GM19468 (cell line): Measurements from ENCODE around the gene UFD1.
A peak's percentile ranks its signal among the peaks of the same experiment; 100 is the strongest.

Source experiments
- ATAC-seq: cut with Tn5 transposase; IDR thresholded peaks from one replicate; pipeline ENCODE4 v1.9.1; 2021; ENCODE audit warnings: mild to moderate bottlenecking, moderate library complexity, moderate number of reproducible peaks; ENCODE audit not compliant: unreplicated experiment; ENCODE audit errors: extremely low read depth

UFD1 gene

DNA sequence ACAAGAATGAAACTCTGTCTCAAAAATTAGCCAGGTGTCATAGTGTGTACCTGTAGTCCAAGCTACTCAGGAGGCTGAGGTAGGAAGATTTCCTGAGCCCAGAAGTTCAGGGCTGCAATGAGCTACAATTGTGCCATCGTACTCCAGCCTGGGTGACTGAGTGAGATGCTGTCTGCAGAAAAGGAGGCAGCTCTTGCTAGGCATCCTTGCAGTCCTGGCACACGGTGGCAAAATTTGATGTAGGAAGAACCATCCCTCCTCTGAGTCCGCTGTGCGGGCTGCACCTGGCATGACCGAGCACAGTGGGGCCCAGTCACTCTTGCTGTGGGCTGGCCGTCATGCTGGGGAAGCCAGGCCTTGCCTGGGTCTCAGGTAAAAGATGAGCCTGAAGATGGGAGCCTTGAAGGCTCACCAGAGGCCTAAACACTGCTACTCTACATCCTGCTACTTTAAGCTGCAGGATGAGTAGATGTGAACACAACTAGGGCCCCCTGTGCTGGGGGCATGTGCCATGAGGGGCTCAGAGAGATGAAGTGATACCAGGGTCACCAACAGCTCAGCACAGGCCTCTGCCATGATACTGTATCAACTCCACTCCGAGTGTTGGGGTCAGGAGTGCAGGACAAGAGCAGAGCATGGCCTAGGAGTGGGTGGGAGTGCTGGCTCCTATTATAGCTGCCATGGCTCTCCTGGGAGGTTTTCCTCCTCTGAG lies 19.3 kb upstream of the UFD1 start:
- ATAC-seq = no peak

DNA sequence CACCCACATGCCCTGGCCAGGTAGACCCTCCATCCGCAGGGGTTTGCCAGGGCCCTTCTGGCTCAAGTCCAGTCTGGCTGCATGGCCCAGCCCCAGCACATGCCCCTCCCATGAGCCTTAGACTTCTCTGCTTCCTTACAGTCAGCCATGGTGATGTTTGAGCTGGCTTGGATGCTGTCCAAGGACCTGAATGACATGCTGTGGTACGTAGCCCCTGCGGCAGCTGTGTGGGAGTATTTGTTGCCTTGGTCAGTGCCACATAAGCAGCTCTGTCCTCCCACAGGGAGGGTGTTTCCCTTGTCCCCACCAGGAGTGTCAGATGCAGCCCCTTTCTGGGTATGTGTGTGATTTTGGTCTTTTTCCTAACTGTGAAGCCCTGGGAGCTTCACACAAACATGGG lies 18.3 kb upstream of the UFD1 start:
- no peak for ATAC-seq

DNA sequence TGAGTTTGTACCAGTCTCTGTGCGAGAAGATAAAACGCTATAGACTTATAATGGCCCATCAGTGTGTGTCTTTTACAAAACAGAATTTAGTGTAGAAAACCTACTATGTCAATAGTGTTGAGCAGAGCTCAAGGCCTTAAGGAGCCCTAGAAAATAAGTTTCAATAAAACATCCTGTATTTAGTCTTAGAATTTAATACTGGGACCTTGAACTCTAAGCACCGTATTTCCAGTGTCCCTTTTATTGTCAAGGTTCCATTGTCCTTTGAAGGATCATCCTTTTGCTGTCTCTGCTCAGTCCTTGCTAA lies 17.3 kb upstream of the UFD1 start:
- no peak for ATAC-seq

DNA sequence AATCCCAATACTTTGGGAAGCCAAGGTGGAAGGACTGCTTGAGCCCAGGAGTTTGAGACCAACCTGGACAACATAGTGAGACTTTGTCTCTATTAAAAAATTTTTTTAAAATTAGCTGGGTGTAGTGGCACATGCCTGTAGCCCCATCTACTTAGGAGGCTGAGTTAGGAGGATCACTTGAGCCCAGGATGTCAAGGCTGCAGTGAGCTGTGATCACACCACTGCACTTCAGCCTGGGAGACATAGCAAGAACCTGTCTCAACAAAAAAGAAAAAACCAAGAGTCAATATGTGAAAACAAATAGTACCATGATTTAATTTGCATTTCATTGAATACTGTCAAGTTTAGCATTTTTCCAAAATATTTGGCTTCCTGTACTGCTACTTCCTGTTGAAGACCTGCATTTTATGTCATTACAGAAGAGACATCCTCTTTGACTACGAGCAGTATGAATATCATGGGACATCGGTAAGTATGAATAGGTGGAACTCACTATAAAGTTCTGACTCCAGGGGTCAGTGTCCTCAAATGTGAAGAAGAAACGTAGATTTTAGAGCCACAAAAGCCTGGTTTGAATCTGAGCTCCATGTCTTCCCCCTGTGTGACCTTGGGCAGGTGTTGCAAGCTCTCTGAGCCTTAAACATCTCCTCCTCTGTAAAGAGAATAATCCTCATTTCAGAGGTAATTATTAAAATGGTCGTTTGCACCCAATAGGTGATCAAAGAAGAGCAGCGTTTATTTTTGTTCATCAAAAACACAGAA lies 16.8 kb upstream of the UFD1 start:
- no peak for ATAC-seq

DNA sequence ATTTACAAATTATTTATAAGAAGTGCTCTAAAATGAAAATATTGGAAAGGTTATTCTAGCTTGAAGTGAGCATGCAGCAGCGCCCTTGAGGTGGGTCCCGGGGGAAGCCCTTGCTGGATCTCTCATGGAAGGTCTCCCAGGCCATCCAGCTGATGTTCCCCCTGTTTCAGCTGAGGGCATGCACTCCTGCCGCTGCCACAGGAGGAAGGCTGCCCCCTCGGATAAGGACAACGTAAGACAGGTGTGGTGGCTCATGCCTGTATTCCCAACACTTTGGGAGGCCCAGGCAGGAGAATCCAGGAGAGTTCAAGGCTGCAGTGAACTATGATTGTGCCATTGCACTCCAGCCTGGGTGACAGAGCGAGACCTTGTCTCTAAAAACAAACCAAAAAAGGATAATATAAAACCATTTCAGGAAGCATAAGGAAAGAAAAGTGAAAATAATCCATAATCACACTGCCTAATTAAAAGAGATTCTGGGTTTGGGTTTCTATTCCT lies 15.7 kb upstream of the UFD1 start:
- ATAC-seq = no peak

DNA sequence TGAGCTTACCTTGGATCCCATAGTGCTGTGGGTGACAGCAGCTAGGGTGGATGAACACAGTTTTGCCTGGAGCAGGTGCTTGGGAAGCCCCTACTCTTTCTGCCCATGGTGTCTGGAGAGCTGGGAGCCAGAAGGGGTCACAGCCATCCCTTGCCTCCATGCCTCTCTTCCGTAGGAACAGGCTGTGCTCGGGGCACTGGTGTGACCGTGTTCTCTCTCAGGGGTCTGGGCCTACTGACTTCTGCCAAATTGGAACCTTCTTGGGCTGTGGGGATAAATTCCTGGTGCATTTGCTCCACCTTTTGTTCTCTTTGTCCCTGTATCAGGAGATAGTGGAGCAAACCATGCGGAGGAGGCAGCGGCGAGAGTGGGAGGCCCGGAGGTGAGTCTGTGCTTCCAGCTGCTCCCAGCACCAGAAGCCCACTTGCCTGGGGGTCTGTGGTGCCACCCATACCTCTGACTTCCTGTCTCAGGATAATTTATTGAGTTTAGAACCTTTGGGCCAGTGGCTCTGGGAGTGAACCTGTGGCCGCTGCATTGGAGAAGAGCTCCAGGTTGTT lies 15.1 kb upstream of the UFD1 start:
- no peak for ATAC-seq

DNA sequence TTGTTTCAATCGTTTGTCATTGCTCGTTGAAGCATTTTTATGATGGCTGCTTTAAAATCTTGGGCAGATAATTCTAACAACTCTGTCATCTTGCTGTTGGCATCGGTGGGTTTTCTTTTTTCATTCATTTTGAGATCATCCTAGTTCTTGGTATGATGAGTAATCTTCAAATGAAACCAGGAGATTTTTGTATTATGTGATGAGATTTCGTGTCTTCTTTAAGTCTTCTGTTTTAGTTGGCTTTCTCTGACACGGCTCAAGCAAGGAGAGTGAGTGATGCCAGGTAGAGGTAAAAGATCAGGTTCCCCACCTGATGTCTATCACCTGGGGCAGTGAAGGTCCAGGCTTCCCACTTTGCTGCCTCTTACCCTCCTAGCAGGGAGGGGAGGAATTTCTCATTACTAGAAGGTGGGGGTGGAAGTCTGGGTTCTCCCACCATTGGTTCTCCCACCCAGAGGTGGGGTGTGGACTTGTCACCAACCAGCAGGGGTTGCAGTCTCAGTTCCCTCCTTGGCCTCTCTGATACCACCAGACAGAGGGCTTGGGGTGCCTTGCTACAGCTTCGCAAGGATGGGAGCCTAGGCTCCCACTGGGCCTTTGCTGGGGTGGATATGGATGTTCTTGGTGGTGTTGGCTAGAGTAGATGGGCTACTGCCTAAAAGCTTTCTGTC lies 13.6 kb upstream of the UFD1 start:
- no peak for ATAC-seq

DNA sequence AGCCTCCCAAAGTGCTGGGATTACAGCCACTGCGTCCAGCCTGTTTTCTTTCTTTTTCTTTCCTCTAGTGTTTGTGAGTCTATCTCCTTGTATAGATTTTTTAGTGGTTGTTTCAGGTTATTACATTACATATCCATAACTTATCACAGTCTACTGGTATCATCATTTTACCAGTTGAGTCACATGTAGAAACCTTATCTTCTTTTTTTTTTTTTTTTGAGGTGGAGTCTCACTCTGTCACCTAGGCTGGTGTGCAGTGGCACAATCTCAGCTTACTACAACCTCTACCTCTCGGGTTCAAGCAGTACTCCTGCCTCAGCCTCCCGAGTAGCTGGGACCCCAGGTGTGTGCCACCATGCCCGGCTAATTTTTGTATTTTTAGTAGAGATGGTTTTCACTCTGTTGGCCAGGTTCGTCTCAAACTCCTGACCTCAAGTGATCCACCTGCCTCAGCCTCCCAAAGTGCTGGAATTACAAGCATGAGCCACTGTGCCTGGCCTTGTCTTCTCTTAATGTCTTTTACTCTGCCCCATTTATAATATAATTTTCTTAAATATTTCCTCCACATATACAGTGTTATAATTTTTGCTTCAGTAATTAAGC lies 11.7 kb upstream of the UFD1 start:
- no peak for ATAC-seq

DNA sequence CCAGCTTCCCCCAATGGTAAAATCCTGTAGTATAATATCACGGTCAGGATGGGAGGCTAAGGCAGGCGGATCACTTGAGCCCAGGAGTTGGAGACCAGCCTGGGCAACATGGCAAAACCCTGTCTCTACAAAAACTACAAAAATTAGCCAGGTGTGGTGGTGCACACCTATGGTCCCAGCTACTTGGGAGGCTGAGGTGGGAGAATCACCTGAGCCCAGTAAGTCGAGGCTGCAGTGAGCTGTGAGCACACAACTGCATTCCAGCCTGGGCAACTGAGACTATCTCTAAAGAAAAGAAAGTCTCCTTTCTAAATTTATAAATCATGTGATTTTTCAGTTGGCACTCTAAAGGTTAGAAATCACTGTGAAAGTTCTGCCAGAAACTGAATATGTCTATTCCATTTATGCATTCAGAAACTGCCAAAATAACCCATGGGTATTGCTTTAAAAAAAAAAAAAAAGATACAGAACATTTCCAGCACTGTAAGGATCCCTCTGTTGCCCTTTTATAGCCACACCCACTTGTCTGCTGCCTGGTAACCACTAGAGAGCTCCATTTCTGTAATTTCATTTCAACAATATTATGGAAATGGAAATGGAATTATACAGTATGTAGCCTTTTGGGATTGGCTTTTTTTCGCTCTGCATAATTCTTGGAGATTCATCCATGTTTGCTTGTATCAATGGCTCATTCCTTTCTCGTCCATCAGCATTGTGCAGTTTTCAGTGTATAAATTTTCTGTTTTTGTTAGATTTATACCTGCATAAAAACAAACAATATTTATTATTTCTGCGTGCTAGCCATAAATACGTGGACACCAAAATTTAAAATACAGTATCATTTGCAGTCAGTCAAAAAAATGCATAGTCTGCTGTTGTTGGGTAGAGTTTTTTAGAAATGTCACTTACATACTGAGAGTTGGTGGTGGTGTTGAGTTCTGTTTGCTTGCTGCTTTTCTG lies 10.2 kb upstream of the UFD1 start:
- ATAC-seq = no peak

DNA sequence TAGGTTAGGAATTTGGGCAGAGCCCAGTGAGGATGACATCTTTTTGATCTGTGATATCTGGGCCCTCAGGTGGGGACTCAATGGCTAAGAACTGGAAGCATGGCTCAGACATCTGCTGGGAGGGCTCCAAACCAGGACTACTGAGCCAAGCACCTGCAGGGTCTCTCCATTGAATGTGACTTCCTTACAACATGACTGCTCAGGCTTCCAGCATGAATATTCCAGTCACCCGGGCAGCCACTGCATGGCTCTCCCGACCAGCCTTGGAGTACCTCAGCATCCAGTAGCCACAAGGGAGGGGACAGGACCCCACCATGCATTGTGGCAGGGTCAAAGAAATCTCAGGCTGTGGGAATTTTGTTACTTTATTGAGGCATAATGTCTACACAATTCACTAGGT lies 9.3 kb upstream of the UFD1 start:
- ATAC-seq = no peak

DNA sequence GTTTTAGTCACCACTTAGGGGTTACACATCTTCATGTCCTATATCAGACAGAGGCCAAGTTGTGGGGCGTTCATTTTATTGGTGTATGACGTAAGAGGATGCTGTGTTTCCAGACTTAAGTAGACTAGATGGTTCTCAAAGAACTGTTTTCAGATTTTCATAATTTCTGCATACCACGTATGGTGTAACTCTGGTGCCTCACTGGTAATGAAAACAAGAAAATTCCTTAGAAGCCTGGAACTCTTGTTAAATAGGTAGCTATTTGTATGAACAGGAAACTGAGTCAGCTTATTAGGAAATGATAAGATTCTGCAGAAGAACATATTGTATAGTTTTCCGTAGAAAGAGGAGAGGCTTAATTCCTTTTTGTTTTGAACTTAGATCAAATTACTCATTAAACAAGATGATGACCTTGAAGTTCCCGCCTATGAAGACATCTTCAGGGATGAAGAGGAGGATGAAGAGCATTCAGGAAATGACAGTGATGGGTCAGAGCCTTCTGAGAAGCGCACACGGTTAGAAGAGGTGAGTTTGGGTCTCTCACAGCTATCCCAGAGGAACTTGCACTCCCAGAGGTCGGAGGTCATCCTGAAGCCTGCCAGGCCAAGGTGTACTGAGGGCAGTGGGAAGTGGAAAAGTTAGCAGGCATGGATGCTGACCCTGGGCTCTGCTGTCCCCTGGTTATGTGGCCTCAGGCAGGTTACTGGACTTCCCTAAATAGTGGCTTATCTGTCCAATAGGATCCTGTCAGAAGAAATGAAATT lies 4.7 kb upstream of the UFD1 start:
- ATAC-seq = no peak

DNA sequence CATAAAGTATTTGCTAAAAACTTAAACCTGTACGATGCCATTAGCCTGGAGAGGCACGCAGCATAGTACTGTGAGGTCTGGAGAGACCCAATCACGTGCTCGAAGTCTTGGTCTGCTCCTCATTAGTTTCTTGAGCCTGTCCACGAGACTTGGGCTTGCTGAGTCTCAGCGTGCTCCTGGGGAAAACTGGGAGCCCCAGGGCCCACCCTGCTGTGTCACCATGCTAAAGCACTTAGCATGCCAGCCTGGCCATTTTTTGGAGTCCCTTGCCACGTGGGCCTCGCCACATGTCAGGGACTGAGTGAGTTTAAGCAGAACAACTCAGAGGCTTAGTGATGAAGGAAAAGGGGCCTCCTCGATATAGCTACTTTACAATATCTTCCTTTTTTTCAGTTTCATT lies 3.3 kb upstream of the UFD1 start:
- ATAC-seq = no peak

DNA sequence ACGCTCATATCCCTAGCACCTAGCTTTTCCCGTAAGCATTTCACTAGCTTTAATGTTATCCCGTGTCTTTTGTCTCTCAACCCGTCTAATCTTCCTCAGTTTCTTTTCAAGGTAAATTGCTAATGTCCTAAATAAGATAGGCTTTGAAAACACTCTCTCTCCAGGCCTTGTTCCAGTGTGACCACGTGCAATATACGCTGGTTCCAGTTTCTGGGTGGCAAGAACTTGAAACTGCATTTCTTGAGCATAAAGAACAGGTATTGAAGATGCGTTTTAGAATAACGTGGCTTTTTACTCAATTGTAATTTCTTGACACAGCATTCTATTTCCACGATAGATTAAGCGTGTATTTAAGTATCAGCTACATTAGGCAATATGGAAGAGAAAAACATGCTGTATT lies 1.8 kb upstream of the UFD1 start:
- ATAC-seq = no peak

DNA sequence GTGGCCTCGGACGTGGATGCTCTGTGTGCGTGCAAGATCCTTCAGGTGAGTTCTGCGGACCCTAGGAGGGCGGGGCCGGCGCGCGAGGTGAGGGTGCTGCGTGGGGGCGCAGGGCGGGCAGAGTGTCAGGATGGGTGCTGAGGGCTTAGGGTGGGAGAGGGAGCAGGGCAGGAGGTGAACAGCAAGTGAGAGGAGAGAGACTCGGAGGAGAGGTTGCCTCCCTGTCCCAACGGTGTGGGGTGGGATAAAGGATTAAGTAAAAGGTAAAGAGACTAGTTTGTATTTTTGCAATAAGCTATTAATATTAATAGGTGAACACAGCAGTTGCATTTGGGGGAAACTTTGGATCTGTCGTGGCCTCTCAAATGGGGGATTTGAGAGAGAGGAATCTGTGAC lies 1.2 kb upstream of the UFD1 start:
- no peak for ATAC-seq

DNA sequence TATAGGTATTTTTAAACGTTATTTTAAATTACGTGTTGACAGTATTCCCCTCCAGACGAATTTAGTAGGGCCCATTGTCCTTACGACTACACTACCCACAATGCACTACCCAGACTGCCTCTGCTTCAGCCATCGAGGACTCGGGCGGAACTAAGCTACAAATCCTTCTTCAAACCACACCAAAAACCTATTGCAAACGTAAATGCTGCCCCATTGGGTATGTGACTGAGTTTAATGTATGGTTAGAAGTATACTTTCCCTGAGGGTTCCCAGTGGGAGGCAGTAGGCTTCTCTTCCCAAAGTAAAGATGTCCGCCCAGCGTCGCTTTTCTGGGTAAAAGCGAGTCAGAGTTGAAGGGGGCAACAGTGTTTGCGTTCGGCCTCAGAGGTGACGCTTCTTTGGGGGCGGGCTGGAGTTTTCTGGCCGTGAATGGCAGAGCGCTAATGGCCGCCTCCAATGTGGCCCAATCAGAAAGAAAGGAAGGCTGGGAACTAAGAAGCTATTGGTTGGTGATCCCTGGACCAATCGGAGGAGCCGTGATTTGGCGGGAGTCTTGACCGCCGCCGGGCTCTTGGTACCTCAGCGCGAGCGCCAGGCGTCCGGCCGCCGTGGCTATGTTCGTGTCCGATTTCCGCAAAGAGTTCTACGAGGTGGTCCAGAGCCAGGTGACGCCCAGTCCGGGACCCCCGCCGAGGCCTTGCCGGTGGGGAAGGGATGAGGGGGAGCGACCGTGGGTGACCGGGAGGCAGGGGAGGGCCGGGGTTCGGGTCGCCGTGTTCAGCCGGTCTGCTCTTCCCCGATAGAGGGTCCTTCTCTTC lies 571 bp upstream of the UFD1 start, which contains the start of gene CDC45:
Gene CDC45 (plus strand): TSS at position 566 of the 818 bp plus-strand sequence. CDS start 49 bp downstream, at position 615.
- peak; percentile 64 for ATAC-seq

DNA sequence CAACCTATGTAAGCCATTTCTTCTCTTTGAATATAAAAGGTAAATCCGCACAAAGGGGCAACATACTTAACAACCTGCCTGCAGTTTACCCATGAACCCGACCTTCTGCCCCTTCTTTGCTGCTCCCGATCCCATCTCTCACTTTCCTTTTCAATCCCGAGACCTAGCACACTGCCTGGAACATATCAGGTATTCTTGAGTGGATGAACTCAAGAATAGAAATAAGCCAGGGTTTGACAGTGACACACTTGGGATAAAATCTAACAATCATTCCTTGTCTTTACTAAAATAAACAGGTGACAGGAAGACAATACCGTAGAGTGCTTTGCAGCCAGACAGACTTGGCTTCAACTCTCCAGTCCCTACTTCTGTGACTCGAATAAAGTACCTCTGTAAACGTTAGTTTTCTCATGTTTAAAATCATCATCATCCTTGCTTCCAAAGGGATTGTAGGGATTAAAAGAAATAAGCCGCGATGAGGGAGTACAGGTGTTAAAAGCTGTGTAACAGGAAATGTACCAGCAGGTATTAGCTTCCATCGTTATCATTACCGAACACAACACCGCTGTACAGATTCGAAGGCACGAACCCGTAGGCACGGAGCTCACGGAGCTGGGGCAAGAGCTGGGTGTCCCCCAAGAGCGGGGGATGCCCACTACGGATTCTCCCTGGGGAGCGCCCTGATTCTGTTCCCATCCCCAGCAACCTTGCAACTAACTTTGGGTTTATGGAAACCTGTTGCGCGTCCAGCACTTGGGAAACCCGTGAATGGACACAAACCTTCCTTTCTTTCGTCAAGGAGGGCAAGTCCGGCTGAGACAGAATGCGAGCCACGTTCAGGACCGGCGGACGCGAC lies 720 bp downstream of the UFD1 start:
- ATAC-seq = no peak
